ENCODE results near the gene ITGB3. TPM values are rescaled to one million over a fixed set of nuclear protein-coding genes. Genes with fewer than 3 reads are reported as not detected.

ITGB3 gene
- total RNA-seq, 1 experiment from 2014 or later: 0.68 TPM

- intact Hi-C loops (cut with micrococcal nuclease; ENCODE audit: unreplicated experiment): no loop called here
- no peak for TF ChIP-seq CTCF (IDR thresholded peaks at IDR 0.05; ENCODE audit: unreplicated experiment)
- peak overlapping the region; percentile 55 for H3K27ac Mint-ChIP-seq (ENCODE audit: unreplicated experiment)
- peaks cover 2% of the 10 kb centered on the region for H3K9me3 Mint-ChIP-seq (ENCODE audit: low read depth, unreplicated experiment)
- H3K4me1 Mint-ChIP-seq (ENCODE audit: low read depth, unreplicated experiment): peaks cover 60% of the 10 kb centered on the region
- CTCF ChIA-PET: interaction anchor here (0.7 to 1.0 kb wide), 4 partner anchors 14 to 53 kb away, joined by 3 to 5 read pairs (median 3); no protein-coding TSS in a partner anchor
- H3K36me3 Mint-ChIP-seq (ENCODE audit: insufficient read depth, unreplicated experiment): no peaks in the 10 kb centered on the region
- H3K4me3 Mint-ChIP-seq (ENCODE audit: low read depth, unreplicated experiment): peak overlapping the region; percentile 7
- no peaks in the 10 kb centered on the region for H3K27me3 Mint-ChIP-seq (ENCODE audit: unreplicated experiment)
- no peak for DNase-seq
- BruUV-seq (replicated peaks): no TSS peak
These were observed 27.5 kb upstream of the ITGB3 start for GRCh38 chr17:47225911-47226688.

DNA sequence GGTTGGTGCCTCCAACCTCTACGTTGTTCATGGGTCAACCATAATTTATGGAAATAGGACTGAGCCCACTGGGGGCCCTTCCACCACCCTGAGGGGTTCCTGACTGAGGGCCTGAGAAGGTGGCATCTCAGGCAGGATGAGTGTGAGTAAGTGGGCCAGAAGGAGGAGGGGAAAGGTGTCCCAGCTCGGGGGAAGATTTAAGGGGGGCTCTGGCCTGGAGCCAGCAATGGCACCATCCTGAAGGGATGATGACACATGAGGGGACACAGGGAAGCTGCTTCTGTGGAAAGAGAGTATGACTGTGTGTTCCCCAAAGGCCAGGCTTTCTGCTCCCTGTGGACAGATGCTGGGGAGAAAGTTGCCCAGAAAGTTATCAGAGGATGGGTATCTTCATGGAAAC, 25.8 kb upstream of the ITGB3 start:
- TF ChIP-seq CTCF (IDR thresholded peaks at IDR 0.05; ENCODE audit: unreplicated experiment): no peak
- no peak for DNase-seq
- Mint-ChIP-seq H3K4me1 (ENCODE audit: low read depth, unreplicated experiment) (peaks cover 54% of the 10 kb centered on the region), H3K9me3 (ENCODE audit: low read depth, unreplicated experiment) (peaks cover 2% of the 10 kb centered on the region), H3K27me3 (ENCODE audit: unreplicated experiment) (no peaks in the 10 kb centered on the region), H3K36me3 (ENCODE audit: insufficient read depth, unreplicated experiment) (no peaks in the 10 kb centered on the region), H3K27ac (ENCODE audit: unreplicated experiment) (no peak overlapping the region), H3K4me3 (ENCODE audit: low read depth, unreplicated experiment) (no peak overlapping the region)
- CTCF ChIA-PET: no interaction called here
- intact Hi-C loops (cut with micrococcal nuclease; ENCODE audit: unreplicated experiment): no loop called here
- BruUV-seq (replicated peaks): no TSS peak

GRCh38 chr17:47229535-47230443, 23.8 kb upstream of the ITGB3 start:
- peak; percentile 96 for TF ChIP-seq CTCF (IDR thresholded peaks at IDR 0.05; ENCODE audit: unreplicated experiment)
- peak overlapping the region; percentile 6 for H3K4me3 Mint-ChIP-seq (ENCODE audit: low read depth, unreplicated experiment)
- H3K27me3 Mint-ChIP-seq (ENCODE audit: unreplicated experiment): no peaks in the 10 kb centered on the region
- peaks cover 35% of the 10 kb centered on the region for H3K4me1 Mint-ChIP-seq (ENCODE audit: low read depth, unreplicated experiment)
- intact Hi-C loops (cut with micrococcal nuclease; ENCODE audit: unreplicated experiment): loop anchor here (1.0 kb wide), 1 partner anchor 86 kb away; no protein-coding TSS in a partner anchor
- no peaks in the 10 kb centered on the region for H3K36me3 Mint-ChIP-seq (ENCODE audit: insufficient read depth, unreplicated experiment)
- no peaks in the 10 kb centered on the region for H3K9me3 Mint-ChIP-seq (ENCODE audit: low read depth, unreplicated experiment)
- peak overlapping the region; percentile 14 for H3K27ac Mint-ChIP-seq (ENCODE audit: unreplicated experiment)
- BruUV-seq (replicated peaks): no TSS peak
- CTCF ChIA-PET: interaction anchor here (0.5 to 2.7 kb wide), 6 partner anchors 10 to 387 kb away, joined by 3 to 34 read pairs (median 6); no protein-coding TSS in a partner anchor
- peak; percentile 91 for DNase-seq

DNA sequence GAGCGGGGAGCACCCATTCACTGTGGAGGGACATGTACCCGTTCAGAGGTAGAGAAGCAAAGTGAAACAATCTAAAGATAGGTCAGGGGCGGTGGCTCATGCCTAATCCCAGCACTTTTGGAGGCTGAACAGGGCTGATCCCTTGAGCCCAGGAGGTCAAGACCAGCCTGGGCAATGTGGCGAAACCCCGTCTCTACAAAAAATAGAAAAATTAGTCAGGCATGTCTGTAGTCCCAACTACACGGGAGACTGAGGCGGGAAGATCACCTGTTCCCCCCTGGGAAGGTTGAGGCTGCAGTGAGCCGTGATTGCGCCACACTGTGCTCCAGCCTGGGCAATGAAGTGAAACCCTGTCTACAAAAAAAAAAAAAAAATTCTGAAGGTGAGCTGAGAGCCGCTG, 22.8 kb upstream of the ITGB3 start:
- CTCF ChIA-PET: interaction anchor here (0.6 to 2.7 kb wide), 7 partner anchors 9 to 385 kb away, joined by 3 to 34 read pairs (median 6); no protein-coding TSS in a partner anchor
- Mint-ChIP-seq H3K27ac (ENCODE audit: unreplicated experiment) (no peak overlapping the region), H3K36me3 (ENCODE audit: insufficient read depth, unreplicated experiment) (no peaks in the 10 kb centered on the region), H3K4me1 (ENCODE audit: low read depth, unreplicated experiment) (peaks cover 24% of the 10 kb centered on the region), H3K27me3 (ENCODE audit: unreplicated experiment) (no peaks in the 10 kb centered on the region), H3K9me3 (ENCODE audit: low read depth, unreplicated experiment) (no peaks in the 10 kb centered on the region), H3K4me3 (ENCODE audit: low read depth, unreplicated experiment) (no peak overlapping the region)
- intact Hi-C loops (cut with micrococcal nuclease; ENCODE audit: unreplicated experiment): no loop called here
- TF ChIP-seq CTCF (IDR thresholded peaks at IDR 0.05; ENCODE audit: unreplicated experiment): no peak
- no TSS peak for BruUV-seq (replicated peaks)
- no peak for DNase-seq
